RWPE2 (cell line): ENCODE measurements around the gene BLCAP.

ENCODE experiments used
- ATAC-seq: fragments of 200-7000 bp; cut with Tn5 transposase; 3 replicates; pipeline ENCODE4 v1.9.1; 2021; ENCODE audit warnings: low read depth
- DNase-seq: peaks from one replicate; pipeline ENCODE4 v3.0.0-alpha.2; 2020; ENCODE audit warnings: low spot score
- H3K27ac ChIP-seq: fragments of 450-650 bp; 2 replicates; pipeline ENCODE4 v1.5.1; 2017; ENCODE audit warnings: mild to moderate bottlenecking; ENCODE audit not compliant: poor library complexity, severe bottlenecking
- H3K27me3 ChIP-seq: fragments of 250-450 bp; sonication (Bioruptor Pico); 2 replicates; pipeline ENCODE4 v1.5.1; 2021; ENCODE audit warnings: mild to moderate bottlenecking, moderate library complexity; ENCODE audit not compliant: insufficient read depth, poor library complexity, severe bottlenecking
- H3K36me3 ChIP-seq: fragments of 250-450 bp; sonication (Bioruptor Pico); 2 replicates; pipeline ENCODE4 v1.5.1; 2020; ENCODE audit warnings: low read depth, mild to moderate bottlenecking, moderate library complexity
- H3K4me1 ChIP-seq: fragments of 250-450 bp; sonication (Bioruptor Pico); 2 replicates; pipeline ENCODE4 v1.5.1; 2021; ENCODE audit warnings: mild to moderate bottlenecking, moderate library complexity; ENCODE audit not compliant: insufficient read depth, poor library complexity, severe bottlenecking
- H3K4me3 ChIP-seq: fragments of 250-450 bp; sonication (Bioruptor Pico); 2 replicates; pipeline ENCODE4 v1.5.1; 2021; ENCODE audit warnings: mild to moderate bottlenecking, moderate library complexity; ENCODE audit not compliant: severe bottlenecking
- H3K9me3 ChIP-seq: fragments of 250-450 bp; sonication (Bioruptor Pico); 2 replicates; pipeline ENCODE4 v1.5.1; 2021; ENCODE audit warnings: mild to moderate bottlenecking, moderate library complexity; ENCODE audit not compliant: severe bottlenecking
- CTCF ChIP-seq: fragments of 450-650 bp; IDR thresholded peaks from one replicate; pipeline ENCODE4 v1.5.1; 2017; ENCODE audit warnings: mild to moderate bottlenecking, moderate library complexity; ENCODE audit not compliant: poor library complexity, severe bottlenecking

BLCAP gene

GRCh38 chr20:37526839-37527637 is 638 bp downstream of the BLCAP start:
- TF ChIP-seq CTCF: no peak
- DNase-seq (peak; percentile 82), ATAC-seq (no peak; the same call in 2 of the 3 replicates)
- Histone ChIP-seq H3K9me3 (no peaks in the 10 kb centered on the region), H3K27ac (peak overlapping the region; percentile 98), H3K36me3 (peaks cover 36% of the 10 kb centered on the region), H3K27me3 (no peaks in the 10 kb centered on the region), H3K4me3 (peak overlapping the region; percentile 90), H3K4me1 (peaks cover 44% of the 10 kb centered on the region)

- peak; percentile 99 for DNase-seq
- Histone ChIP-seq H3K27ac (peak overlapping the region; percentile 98), H3K27me3 (no peaks in the 10 kb centered on the region)
These were observed 1.3 kb downstream of the BLCAP start for GRCh38 chr20:37526238-37526838.

GRCh38 chr20:37525810-37526209 is 1.9 kb downstream of the BLCAP start:
- Histone ChIP-seq H3K27me3 (no peaks in the 10 kb centered on the region), H3K4me1 (peaks cover 47% of the 10 kb centered on the region), H3K27ac (peak overlapping the region; percentile 98), H3K9me3 (no peaks in the 10 kb centered on the region), H3K4me3 (peak overlapping the region; percentile 90), H3K36me3 (peaks cover 46% of the 10 kb centered on the region)
- peak; percentile 21 for DNase-seq
- no peak for TF ChIP-seq CTCF
- no peak; the same call in 2 of the 3 replicates for ATAC-seq

More at GRCh38 chr20:37526238-37526838, 1.3 kb downstream of the BLCAP start:
- no peak for TF ChIP-seq CTCF
- ATAC-seq: peak; percentile 65
- H3K9me3 ChIP-seq: no peaks in the 10 kb centered on the region
- peaks cover 41% of the 10 kb centered on the region for H3K36me3 ChIP-seq
- H3K4me1 ChIP-seq: peaks cover 47% of the 10 kb centered on the region
- H3K4me3 ChIP-seq: peak overlapping the region; percentile 90

GRCh38 chr20:37524859-37525708 is 2.6 kb downstream of the BLCAP start:
- DNase-seq (peak; percentile 100), ATAC-seq (peak; percentile 75)
- no peaks in the 10 kb centered on the region for H3K9me3 ChIP-seq
- H3K27me3 ChIP-seq: no peaks in the 10 kb centered on the region
- peak overlapping the region; percentile 98 for H3K27ac ChIP-seq
- peaks cover 47% of the 10 kb centered on the region for H3K4me1 ChIP-seq
- no peak for TF ChIP-seq CTCF
- peaks cover 53% of the 10 kb centered on the region for H3K36me3 ChIP-seq
- H3K4me3 ChIP-seq: no peak overlapping the region
